GM10266 (cell line): ENCODE data around the gene UBAC1.

ENCODE experiments used
- DNase-seq: peaks from one replicate; pipeline ENCODE4 v3.0.0; 2012; ENCODE audit errors: extremely low spot score
- CTCF ChIP-seq: IDR thresholded peaks from 2 replicates; pipeline ENCODE4 v1.5.1; 2012; ENCODE audit warnings: mild to moderate bottlenecking, low read depth; ENCODE audit not compliant: control insufficient read depth, insufficient read depth; ENCODE audit errors: missing control alignments

Gene UBAC1

GRCh38 chr9:135993765-135994500, 32.8 kb upstream of the UBAC1 start:
- no peak for DNase-seq
- TF ChIP-seq CTCF: no peak

- DNase-seq: no peak
- TF ChIP-seq CTCF: no peak
Measured at GRCh38 chr9:135993409-135993742, 32.2 kb upstream of the UBAC1 start.

- no peak for TF ChIP-seq CTCF
- peak; percentile 65 for DNase-seq
Measured at GRCh38 chr9:135992486-135993408, 31.6 kb upstream of the UBAC1 start.

- no peak for DNase-seq
- no peak for TF ChIP-seq CTCF
Measured at GRCh38 chr9:135991771-135992170, 30.6 kb upstream of the UBAC1 start.

GRCh38 chr9:135990468-135991429, 29.6 kb upstream of the UBAC1 start:
- no peak for TF ChIP-seq CTCF
- peak; percentile 83 for DNase-seq

- TF ChIP-seq CTCF: no peak
- DNase-seq: no peak
Measured at GRCh38 chr9:135989722-135990467, 28.7 kb upstream of the UBAC1 start.
